Type B pancreatic cell (in vitro differentiated cells): ENCODE measurements around the gene TLCD1. TPM values are rescaled to one million over a fixed set of nuclear protein-coding genes. Genes with fewer than 3 reads are reported as not detected.

Source experiments
- DNase-seq: peaks from one replicate; pipeline ENCODE4 v3.0.0; 2021; ENCODE audit warnings: mixed read lengths; ENCODE audit not compliant: unreplicated experiment; ENCODE audit errors: extremely low spot score
- H3K27ac Mint-ChIP-seq: 2 replicates; pipeline ENCODE4 v1.8.0; 2021; ENCODE audit warnings: mild to moderate bottlenecking, mixed read lengths
- H3K27me3 Mint-ChIP-seq: 2 replicates; pipeline ENCODE4 v1.8.0; 2021; ENCODE audit warnings: mixed read lengths
- H3K36me3 Mint-ChIP-seq: 2 replicates; pipeline ENCODE4 v1.8.0; 2021; ENCODE audit warnings: mixed read lengths
- H3K4me1 Mint-ChIP-seq: one replicate; pipeline ENCODE4 v1.8.0; 2021; ENCODE audit warnings: mixed read lengths; ENCODE audit not compliant: unreplicated experiment
- H3K4me3 Mint-ChIP-seq: 2 replicates; pipeline ENCODE4 v1.8.0; 2021; ENCODE audit warnings: mild to moderate bottlenecking, mixed read lengths
- H3K9me3 Mint-ChIP-seq: 2 replicates; pipeline ENCODE4 v1.8.0; 2021; ENCODE audit warnings: mixed read lengths
- total RNA-seq: library from RNA; stranded (reverse); gene quantifications from 2 replicates; pipeline ENCODE4 v1.2.1, GENCODE V29; 2021; ENCODE audit warnings: low replicate concordance
- TF ChIP-seq, protein P1 (sequence below): fragments of 200-600 bp; sonication (generic); conservative IDR thresholded peaks from 2 replicates; pipeline ENCODE4 v1.5.0; 2021; ENCODE audit warnings: antibody characterized with exemption, mild to moderate bottlenecking

The TLCD1 gene
- total RNA-seq, 1 donor from 2014 or later = 18.6 TPM

- Mint-ChIP-seq H3K4me3 (no peak overlapping the region), H3K4me1 (peaks cover 13% of the 10 kb centered on the region), H3K27ac (no peak overlapping the region), H3K9me3 (no peaks in the 10 kb centered on the region), H3K36me3 (peaks cover 7% of the 10 kb centered on the region), H3K27me3 (no peaks in the 10 kb centered on the region)
- DNase-seq = no peak
- TF ChIP-seq, protein P1, sequence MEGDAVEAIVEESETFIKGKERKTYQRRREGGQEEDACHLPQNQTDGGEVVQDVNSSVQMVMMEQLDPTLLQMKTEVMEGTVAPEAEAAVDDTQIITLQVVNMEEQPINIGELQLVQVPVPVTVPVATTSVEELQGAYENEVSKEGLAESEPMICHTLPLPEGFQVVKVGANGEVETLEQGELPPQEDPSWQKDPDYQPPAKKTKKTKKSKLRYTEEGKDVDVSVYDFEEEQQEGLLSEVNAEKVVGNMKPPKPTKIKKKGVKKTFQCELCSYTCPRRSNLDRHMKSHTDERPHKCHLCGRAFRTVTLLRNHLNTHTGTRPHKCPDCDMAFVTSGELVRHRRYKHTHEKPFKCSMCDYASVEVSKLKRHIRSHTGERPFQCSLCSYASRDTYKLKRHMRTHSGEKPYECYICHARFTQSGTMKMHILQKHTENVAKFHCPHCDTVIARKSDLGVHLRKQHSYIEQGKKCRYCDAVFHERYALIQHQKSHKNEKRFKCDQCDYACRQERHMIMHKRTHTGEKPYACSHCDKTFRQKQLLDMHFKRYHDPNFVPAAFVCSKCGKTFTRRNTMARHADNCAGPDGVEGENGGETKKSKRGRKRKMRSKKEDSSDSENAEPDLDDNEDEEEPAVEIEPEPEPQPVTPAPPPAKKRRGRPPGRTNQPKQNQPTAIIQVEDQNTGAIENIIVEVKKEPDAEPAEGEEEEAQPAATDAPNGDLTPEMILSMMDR = no peak
These were observed 19.3 kb downstream of the TLCD1 start for GRCh38 chr17:28706471-28707338.

DNA sequence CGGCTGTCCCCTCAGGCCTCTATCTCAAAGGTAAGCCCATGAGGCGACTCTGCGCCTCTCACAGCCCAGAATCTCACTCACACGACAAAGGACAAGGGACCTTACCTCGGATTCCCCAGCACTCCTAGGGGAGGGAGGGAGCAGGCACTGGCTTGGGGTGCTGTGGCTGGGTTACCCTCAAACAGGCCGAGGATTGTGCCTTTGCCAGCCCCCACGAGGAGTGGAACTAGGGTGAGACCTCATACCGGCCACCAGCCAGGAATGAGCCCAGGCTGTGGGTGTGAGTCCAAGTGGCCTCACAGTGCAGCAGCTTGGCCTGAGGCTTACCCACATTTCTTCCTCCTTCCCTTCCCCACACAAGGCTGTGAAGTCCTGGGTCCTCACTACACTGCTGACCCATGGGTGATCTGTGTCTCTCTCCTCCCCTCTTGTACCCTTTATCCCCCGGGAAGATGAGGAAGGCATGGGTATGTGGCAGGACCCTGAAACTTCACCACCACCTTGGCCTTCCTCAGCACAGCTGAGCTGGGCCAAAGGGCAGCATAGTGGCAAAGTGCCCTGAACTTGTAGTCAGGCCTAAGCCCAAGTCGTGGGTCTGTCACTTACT lies 20.2 kb downstream of the TLCD1 start:
- TF ChIP-seq, protein P1 = no peak
- no peaks in the 10 kb centered on the region for H3K27me3 Mint-ChIP-seq
- H3K9me3 Mint-ChIP-seq = no peaks in the 10 kb centered on the region
- peaks cover 11% of the 10 kb centered on the region for H3K36me3 Mint-ChIP-seq
- no peak overlapping the region for H3K4me3 Mint-ChIP-seq
- no peak for DNase-seq
- no peak overlapping the region for H3K27ac Mint-ChIP-seq
- H3K4me1 Mint-ChIP-seq = peaks cover 12% of the 10 kb centered on the region

DNA sequence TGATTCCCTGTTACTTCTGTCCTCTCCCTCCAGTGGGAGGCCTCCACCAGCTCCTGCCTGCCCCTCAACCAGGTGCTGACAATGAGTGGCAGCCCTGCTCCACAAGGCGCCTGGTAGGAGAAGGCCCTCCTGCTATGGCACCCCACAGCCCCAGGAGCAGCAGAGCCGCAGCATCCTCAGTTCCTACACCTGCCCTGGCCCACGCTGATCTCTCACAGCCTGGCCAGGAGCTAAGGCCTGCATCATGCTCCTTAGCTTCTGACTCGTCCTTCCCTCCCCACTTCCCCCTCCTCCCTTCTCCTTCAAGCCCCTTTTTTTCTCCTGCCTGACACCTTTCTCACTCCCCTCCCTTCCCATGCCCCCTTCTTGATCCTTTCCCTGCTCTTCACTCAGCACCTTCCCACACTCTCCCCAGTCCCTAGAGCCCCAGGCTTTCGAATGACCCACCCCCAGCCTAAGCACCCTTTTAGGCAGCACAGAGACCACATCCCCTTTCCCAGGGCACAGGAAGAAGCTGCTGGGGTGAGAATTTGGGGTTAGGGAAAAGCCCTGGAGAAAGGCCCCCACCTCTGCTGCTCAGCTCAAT lies 20.9 kb downstream of the TLCD1 start:
- TF ChIP-seq, protein P1 = no peak
- no peak for DNase-seq
- Mint-ChIP-seq H3K36me3 (peaks cover 12% of the 10 kb centered on the region), H3K9me3 (no peaks in the 10 kb centered on the region), H3K4me1 (peaks cover 12% of the 10 kb centered on the region), H3K27ac (no peak overlapping the region), H3K27me3 (no peaks in the 10 kb centered on the region), H3K4me3 (no peak overlapping the region)

DNA sequence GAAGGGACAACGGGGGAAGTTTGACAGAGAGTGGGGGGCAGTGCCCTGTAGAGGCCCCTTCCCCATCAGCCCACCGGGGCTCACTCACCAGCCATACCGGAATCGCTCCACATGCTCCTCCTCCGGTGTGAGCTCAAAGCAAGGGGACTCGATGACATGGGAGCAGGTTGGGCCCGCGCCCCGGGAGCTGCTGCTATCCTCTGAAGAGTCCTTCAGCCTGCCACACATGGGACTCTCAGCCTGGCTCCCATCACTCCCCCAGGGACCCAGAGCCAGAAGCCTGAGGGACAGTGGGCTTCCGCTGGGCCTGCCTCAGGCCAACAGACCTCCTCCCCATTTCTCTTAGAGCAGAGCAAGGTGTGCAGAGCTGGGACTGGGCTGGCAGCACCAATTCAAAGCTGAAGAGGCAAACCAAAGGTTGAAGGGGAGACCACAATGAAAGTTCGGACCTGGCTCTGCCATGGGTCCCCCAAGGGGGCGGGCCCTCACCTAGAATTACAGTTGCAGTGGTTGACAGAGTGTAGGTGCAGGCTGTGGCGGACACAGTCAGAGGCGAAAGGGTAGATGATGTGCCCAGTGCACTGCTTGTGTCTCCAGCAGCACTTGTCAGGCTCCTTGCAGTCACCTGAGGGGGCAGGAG lies 21.7 kb downstream of the TLCD1 start:
- no peak for DNase-seq
- TF ChIP-seq, protein P1 = no peak
- Mint-ChIP-seq H3K36me3 (peaks cover 12% of the 10 kb centered on the region), H3K27ac (no peak overlapping the region), H3K9me3 (no peaks in the 10 kb centered on the region), H3K27me3 (no peaks in the 10 kb centered on the region), H3K4me1 (peaks cover 12% of the 10 kb centered on the region), H3K4me3 (no peak overlapping the region)

- TF ChIP-seq, protein P1 = no peak
- Mint-ChIP-seq H3K27me3 (no peaks in the 10 kb centered on the region), H3K4me3 (no peak overlapping the region), H3K4me1 (peaks cover 12% of the 10 kb centered on the region), H3K9me3 (no peaks in the 10 kb centered on the region), H3K27ac (peak overlapping the region; percentile 59), H3K36me3 (peaks cover 12% of the 10 kb centered on the region)
- DNase-seq = no peak
These were observed 22.3 kb downstream of the TLCD1 start for GRCh38 chr17:28703552-28704218.
